ENCODE measurements around the gene IRF1.

- no peak for TF ChIP-seq CTCF (IDR thresholded peaks at IDR 0.05; ENCODE audit: low read depth, low read length, missing input control)
- TF ChIP-seq RXRA (IDR thresholded peaks at IDR 0.05) = no peak
- no peak for TF ChIP-seq REST (IDR thresholded peaks at IDR 0.05)
- no peak for TF ChIP-seq YY1 (IDR thresholded peaks at IDR 0.05)
- TF ChIP-seq EGR1 (IDR thresholded peaks at IDR 0.05; ENCODE audit: low read depth in 2 of 2) = no peak
- TF ChIP-seq, protein P1, sequence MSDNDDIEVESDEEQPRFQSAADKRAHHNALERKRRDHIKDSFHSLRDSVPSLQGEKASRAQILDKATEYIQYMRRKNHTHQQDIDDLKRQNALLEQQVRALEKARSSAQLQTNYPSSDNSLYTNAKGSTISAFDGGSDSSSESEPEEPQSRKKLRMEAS (IDR thresholded peaks at IDR 0.05) = no peak
- TF ChIP-seq TAF1 (conservative IDR thresholded peaks at IDR 0.05) = no peak
- no peak for TF ChIP-seq SP1 (IDR thresholded peaks at IDR 0.05)
- TF ChIP-seq RAD21 (IDR thresholded peaks at IDR 0.05) = no peak
- TF ChIP-seq, protein P2, sequence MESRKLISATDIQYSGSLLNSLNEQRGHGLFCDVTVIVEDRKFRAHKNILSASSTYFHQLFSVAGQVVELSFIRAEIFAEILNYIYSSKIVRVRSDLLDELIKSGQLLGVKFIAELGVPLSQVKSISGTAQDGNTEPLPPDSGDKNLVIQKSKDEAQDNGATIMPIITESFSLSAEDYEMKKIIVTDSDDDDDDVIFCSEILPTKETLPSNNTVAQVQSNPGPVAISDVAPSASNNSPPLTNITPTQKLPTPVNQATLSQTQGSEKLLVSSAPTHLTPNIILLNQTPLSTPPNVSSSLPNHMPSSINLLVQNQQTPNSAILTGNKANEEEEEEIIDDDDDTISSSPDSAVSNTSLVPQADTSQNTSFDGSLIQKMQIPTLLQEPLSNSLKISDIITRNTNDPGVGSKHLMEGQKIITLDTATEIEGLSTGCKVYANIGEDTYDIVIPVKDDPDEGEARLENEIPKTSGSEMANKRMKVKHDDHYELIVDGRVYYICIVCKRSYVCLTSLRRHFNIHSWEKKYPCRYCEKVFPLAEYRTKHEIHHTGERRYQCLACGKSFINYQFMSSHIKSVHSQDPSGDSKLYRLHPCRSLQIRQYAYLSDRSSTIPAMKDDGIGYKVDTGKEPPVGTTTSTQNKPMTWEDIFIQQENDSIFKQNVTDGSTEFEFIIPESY (IDR thresholded peaks at IDR 0.05) = no peak
- TF ChIP-seq ATF3 (IDR thresholded peaks at IDR 0.05) = no peak
- TF ChIP-seq FOXA1 (IDR thresholded peaks at IDR 0.05) = no peak
- TF ChIP-seq GABPA (IDR thresholded peaks at IDR 0.05 in 1 of 2, conservative IDR thresholded peaks at IDR 0.05 in 1 of 2) = no peak
- no peak for TF ChIP-seq JUND (IDR thresholded peaks at IDR 0.05)
These were observed 54.7 kb downstream of the IRF1 start for GRCh38 chr5:132435886-132436285.

All from liver (tissue), 3 donors.